NCI-H748 treated with DMSO at 0.1 percent for 48 hours (cell line): ENCODE results near the gene OR10J4.
"Not testable (repeated sequence)": the region's sequence is repeated elsewhere in the genome, so short reads cannot be mapped to it uniquely, and the experiment has no call there.

Experiments used
- DNase-seq: peaks from one replicate; lab custom pipeline; 2025; lab: John Stamatoyannopoulos, UW

OR10J4 gene

GRCh38 chr1:159431904-159432303, at the start of gene OR10J4:
TSS of gene OR10J4 (plus strand) at chr1:159432204.
- DNase-seq = no peak

GRCh38 chr1:159406821-159407220, 25.2 kb upstream of the OR10J4 start:
- DNase-seq = no peak

GRCh38 chr1:159408862-159409400, 23.1 kb upstream of the OR10J4 start:
- no peak for DNase-seq

- DNase-seq = no peak
These were observed 10.2 kb upstream of the OR10J4 start for GRCh38 chr1:159421821-159422220.

GRCh38 chr1:159428536-159428935, 3.5 kb upstream of the OR10J4 start:
- DNase-seq = no peak

- no peak for DNase-seq
These were observed 2.7 kb upstream of the OR10J4 start for GRCh38 chr1:159429074-159429861.

GRCh38 chr1:159430985-159431384, 1.0 kb upstream of the OR10J4 start:
- no peak for DNase-seq

- DNase-seq = no peak
These were observed 4.5 kb downstream of the OR10J4 start for GRCh38 chr1:159436469-159436868.

- DNase-seq = no peak
These were observed 7.4 kb downstream of the OR10J4 start, which contains the start of gene OR10J1 for GRCh38 chr1:159439422-159439821. TSS of gene OR10J1 (plus strand) at chr1:159439722. CDS start at chr1:159439792, 70 bp downstream.

GRCh38 chr1:159441360-159441759, 9.4 kb downstream of the OR10J4 start:
- DNase-seq = no peak

- no peak for DNase-seq
These were observed 10.4 kb downstream of the OR10J4 start for GRCh38 chr1:159442428-159442827.

- DNase-seq = no peak
These were observed 11.2 kb downstream of the OR10J4 start for GRCh38 chr1:159443066-159443750.

GRCh38 chr1:159444511-159444910, 12.5 kb downstream of the OR10J4 start:
- no peak for DNase-seq

GRCh38 chr1:159448181-159448580, 16.2 kb downstream of the OR10J4 start:
- DNase-seq = no peak

GRCh38 chr1:159449605-159450004, 17.6 kb downstream of the OR10J4 start:
- DNase-seq = not testable (repeated sequence)

GRCh38 chr1:159459551-159459950, 27.5 kb downstream of the OR10J4 start:
- DNase-seq = no peak

GRCh38 chr1:159465191-159465603, 33.2 kb downstream of the OR10J4 start:
- DNase-seq = no peak

GRCh38 chr1:159468321-159468720, 36.3 kb downstream of the OR10J4 start:
- no peak for DNase-seq

- DNase-seq = no peak
These were observed 38.0 kb downstream of the OR10J4 start for GRCh38 chr1:159469921-159470533.

- no peak for DNase-seq
These were observed 41.3 kb downstream of the OR10J4 start for GRCh38 chr1:159473335-159473734.

GRCh38 chr1:159474926-159475325, 42.9 kb downstream of the OR10J4 start:
- no peak for DNase-seq
